Neuronal stem cell (in vitro differentiated cells): ENCODE results near the gene MS4A18.
"Not testable (repeated sequence)": the region's sequence is repeated elsewhere in the genome, so short reads cannot be mapped to it uniquely, and the experiment has no call there.

ENCODE experiments used
- DNase-seq: peaks from one replicate; pipeline ENCODE4 v3.0.0-alpha.2; 2013; ENCODE audit warnings: low spot score
- H2AFZ ChIP-seq: one replicate; pipeline ENCODE4 v1.6.1; 2013; ENCODE audit warnings: mild to moderate bottlenecking, low read length, inconsistent platforms
- H2AK5ac ChIP-seq: 2 replicates; pipeline ENCODE4 v1.6.1; 2013; ENCODE audit warnings: low read depth, mild to moderate bottlenecking, inconsistent platforms, low read length, moderate library complexity, mixed read lengths
- H2BK120ac ChIP-seq: 2 replicates; pipeline ENCODE4 v1.6.1; 2013; ENCODE audit warnings: low read depth, mild to moderate bottlenecking, inconsistent platforms, low read length, moderate library complexity, mixed read lengths
- H2BK12ac ChIP-seq: one replicate; pipeline ENCODE4 v1.6.1; 2013; ENCODE audit warnings: low read length, inconsistent platforms
- H2BK15ac ChIP-seq: 2 replicates; pipeline ENCODE4 v1.6.1; 2013; ENCODE audit warnings: mild to moderate bottlenecking, low read length, inconsistent platforms, mixed read lengths
- H2BK5ac ChIP-seq: one replicate; pipeline ENCODE4 v1.6.1; 2013; ENCODE audit warnings: inconsistent platforms, mild to moderate bottlenecking, low read length, moderate library complexity
- H3K14ac ChIP-seq: one replicate; pipeline ENCODE4 v1.6.1; 2013; ENCODE audit warnings: low read length, inconsistent platforms
- H3K18ac ChIP-seq: 2 replicates; pipeline ENCODE4 v1.6.1; 2013; ENCODE audit warnings: low read length, inconsistent platforms
- H3K23ac ChIP-seq: 2 replicates; pipeline ENCODE4 v1.6.1; 2013; ENCODE audit warnings: low read depth, mild to moderate bottlenecking, mixed read lengths, low read length, inconsistent platforms; ENCODE audit not compliant: poor library complexity
- H3K27ac ChIP-seq: replicated peaks from 3 replicates; pipeline ENCODE4 v1.5.1; 2013; ENCODE audit warnings: low read length, inconsistent platforms
- H3K27me3 ChIP-seq, 3 experiments: 2 replicates each; pipeline ENCODE4 v1.6.1; 2013; ENCODE audit warnings: low read length in 3 of 3, mild to moderate bottlenecking in 2 of 3, inconsistent platforms in 1 of 3, low read depth in 1 of 3, mixed read lengths in 1 of 3, moderate library complexity in 1 of 3; ENCODE audit not compliant: control insufficient read depth in 3 of 3, insufficient read depth in 3 of 3
- H3K36me3 ChIP-seq, 2 donors: replicated peaks in 1 of 2; 2 replicates each; pipeline ENCODE4 v1.6.1; 2013; ENCODE audit warnings: low read length in 2 of 2; ENCODE audit not compliant: control insufficient read depth in 2 of 2, insufficient read depth in 2 of 2
- H3K4ac ChIP-seq: 2 replicates; pipeline ENCODE4 v1.6.1; 2013; ENCODE audit warnings: inconsistent platforms, mild to moderate bottlenecking, low read length, moderate library complexity
- H3K4me1 ChIP-seq, 2 donors: 1 replicate in 1 of 2; 2 replicates in 1 of 2; pipeline ENCODE4 v1.6.1; 2013; ENCODE audit warnings: low read length in 2 of 2, low read depth in 1 of 2; ENCODE audit not compliant: control insufficient read depth in 2 of 2, insufficient read depth in 1 of 2
- H3K4me2 ChIP-seq: one replicate; pipeline ENCODE4 v1.6.1; 2013; ENCODE audit warnings: mild to moderate bottlenecking, low read length, inconsistent platforms; ENCODE audit not compliant: insufficient read depth, poor library complexity, severe bottlenecking
- H3K4me3 ChIP-seq, 2 donors: 2 replicates each; pipeline ENCODE4 v1.5.1; 2013; ENCODE audit warnings: low read length in 2 of 2, mild to moderate bottlenecking in 2 of 2, inconsistent platforms in 1 of 2, moderate library complexity in 1 of 2
- H3K79me1 ChIP-seq: one replicate; pipeline ENCODE4 v1.6.1; 2013; ENCODE audit warnings: low read depth, mild to moderate bottlenecking, inconsistent platforms, low read length, moderate library complexity
- H3K9ac ChIP-seq: one replicate; pipeline ENCODE4 v1.6.1; 2013; ENCODE audit warnings: mild to moderate bottlenecking, low read depth, low read length, inconsistent platforms; ENCODE audit not compliant: poor library complexity
- H3K9me3 ChIP-seq, 2 donors: replicated peaks in 1 of 2; 2 replicates each; pipeline versions ENCODE3 to v1.6.1; 2013; ENCODE audit warnings: low read length in 2 of 2, mild to moderate bottlenecking in 2 of 2, inconsistent platforms in 1 of 2, low read depth in 1 of 2, mixed read lengths in 1 of 2, moderate library complexity in 1 of 2; ENCODE audit not compliant: control insufficient read depth in 2 of 2, insufficient read depth in 1 of 2
- H4K8ac ChIP-seq: one replicate; pipeline ENCODE4 v1.6.1; 2013; ENCODE audit warnings: low read depth, mild to moderate bottlenecking, inconsistent platforms, low read length, moderate library complexity
- H4K91ac ChIP-seq: one replicate; pipeline ENCODE4 v1.6.1; 2013; ENCODE audit warnings: low read length, low read depth, mild to moderate bottlenecking, inconsistent platforms; ENCODE audit not compliant: poor library complexity
- WGBS, 2 donors: extraction: QIAGEN DNeasy Blood & Tissue Kit; methylation state at CpG; one replicate each; pipeline ENCODE4 v1.1.7; 2013; ENCODE audit warnings: missing lambda C conversion rate in 2 of 2, mixed read lengths in 1 of 2; ENCODE audit not compliant: insufficient read length in 2 of 2, insufficient replicate concordance in 1 of 2; ENCODE audit errors: extremely low coverage in 2 of 2; 5-methylcytosine and 5-hydroxymethylcytosine counted together

The MS4A18 gene

GRCh38 chr11:60684541-60684848 is 40.0 kb upstream of the MS4A18 start:
- not testable (repeated sequence) for H2BK15ac ChIP-seq, H3K4ac ChIP-seq, H3K9me3 ChIP-seq, H3K18ac ChIP-seq, H3K27ac ChIP-seq, H4K91ac ChIP-seq, H2BK5ac ChIP-seq, H3K4me3 ChIP-seq, H2AK5ac ChIP-seq, H3K36me3 ChIP-seq, H3K4me1 ChIP-seq, H3K23ac ChIP-seq, DNase-seq, H3K9ac ChIP-seq, H3K79me1 ChIP-seq, H3K14ac ChIP-seq, H3K4me2 ChIP-seq, H2AFZ ChIP-seq, H3K27me3 ChIP-seq, H2BK120ac ChIP-seq, H2BK12ac ChIP-seq, H4K8ac ChIP-seq
- no CpG with 5 or more reads among the region's 2 CpGs for WGBS, 2 donors

GRCh38 chr11:60691661-60692060 is 32.9 kb upstream of the MS4A18 start:
- H3K23ac ChIP-seq: no peak overlapping the region
- H4K8ac ChIP-seq: no peak overlapping the region
- no peak overlapping the region for H3K18ac ChIP-seq
- H3K4ac ChIP-seq: no peak overlapping the region
- no peak overlapping the region for H3K9ac ChIP-seq
- H2AFZ ChIP-seq: no peak overlapping the region
- no peaks in the 10 kb centered on the region for H3K36me3 ChIP-seq
- H2BK15ac ChIP-seq: no peak overlapping the region
- DNase-seq: no peak
- no peaks in the 10 kb centered on the region for H3K9me3 ChIP-seq
- H2BK12ac ChIP-seq: no peak overlapping the region
- no peak overlapping the region for H3K27ac ChIP-seq
- no peak overlapping the region for H2BK5ac ChIP-seq
- no peaks in the 10 kb centered on the region for H3K79me1 ChIP-seq
- H4K91ac ChIP-seq: no peak overlapping the region
- H3K4me1 ChIP-seq: no peaks in the 10 kb centered on the region
- H2AK5ac ChIP-seq: no peak overlapping the region
- H3K14ac ChIP-seq: no peak overlapping the region
- no peaks in the 10 kb centered on the region for H3K27me3 ChIP-seq
- no peak overlapping the region for H2BK120ac ChIP-seq
- no peak overlapping the region for H3K4me3 ChIP-seq
- H3K4me2 ChIP-seq: no peak overlapping the region
- no CpG with 5 or more reads among the region's 5 CpGs for WGBS, 2 donors

GRCh38 chr11:60699284-60699691 is 25.2 kb upstream of the MS4A18 start, which contains the start of gene MS4A8:
Gene MS4A8, plus strand, starts transcription at chr11:60699612. Its CDS starts 1,249 bp downstream, at chr11:60700861.
- no peak within 1 kb of the TSS for H3K4ac ChIP-seq
- no peak within 1 kb of the TSS for H2BK5ac ChIP-seq
- no peak within 1 kb of the TSS for H2AK5ac ChIP-seq
- H3K9me3 ChIP-seq: no peaks in the 10 kb centered on the region
- no CpG with 5 or more reads among the region's 2 CpGs for WGBS, 2 donors
- no peak within 1 kb of the TSS for H2AFZ ChIP-seq
- H3K27ac ChIP-seq: no peak within 1 kb of the TSS
- H3K4me1 ChIP-seq: peaks cover 0 to 5% of the 10 kb centered on the region in 2 donors
- no peak within 1 kb of the TSS for H3K23ac ChIP-seq
- H3K4me2 ChIP-seq: no peak within 1 kb of the TSS
- H2BK120ac ChIP-seq: no peak within 1 kb of the TSS
- H3K36me3 ChIP-seq: no peaks in the 10 kb centered on the region
- H4K91ac ChIP-seq: no peak within 1 kb of the TSS
- H3K18ac ChIP-seq: no peak within 1 kb of the TSS
- H2BK12ac ChIP-seq: no peak within 1 kb of the TSS
- no peak within 1 kb of the TSS for H3K9ac ChIP-seq
- no peaks in the 10 kb centered on the region for H3K27me3 ChIP-seq
- no peaks in the 10 kb centered on the region for H3K79me1 ChIP-seq
- no peak within 1 kb of the TSS for H4K8ac ChIP-seq
- H3K14ac ChIP-seq: no peak within 1 kb of the TSS
- H3K4me3 ChIP-seq: no peak within 1 kb of the TSS
- H2BK15ac ChIP-seq: no peak within 1 kb of the TSS
- DNase-seq: no peak

GRCh38 chr11:60699936-60700335 is 24.6 kb upstream of the MS4A18 start:
- no peak overlapping the region for H3K27ac ChIP-seq
- no peaks in the 10 kb centered on the region for H3K36me3 ChIP-seq
- H2BK12ac ChIP-seq: no peak overlapping the region
- no peak overlapping the region for H2BK120ac ChIP-seq
- no peaks in the 10 kb centered on the region for H3K27me3 ChIP-seq
- H2BK15ac ChIP-seq: no peak overlapping the region
- no peak overlapping the region for H3K23ac ChIP-seq
- no peak overlapping the region for H2AK5ac ChIP-seq
- no peak overlapping the region for H2AFZ ChIP-seq
- H3K4me1 ChIP-seq: peaks cover 0 to 5% of the 10 kb centered on the region in 2 donors
- H3K4me3 ChIP-seq: no peak overlapping the region
- no peak overlapping the region for H2BK5ac ChIP-seq
- H4K8ac ChIP-seq: no peak overlapping the region
- no peak overlapping the region for H3K9ac ChIP-seq
- WGBS, 2 donors: no CpG with 5 or more reads among the region's 5 CpGs
- H3K14ac ChIP-seq: no peak overlapping the region
- H3K4ac ChIP-seq: no peak overlapping the region
- H3K18ac ChIP-seq: no peak overlapping the region
- no peak overlapping the region for H3K4me2 ChIP-seq
- H3K9me3 ChIP-seq: no peaks in the 10 kb centered on the region
- H4K91ac ChIP-seq: no peak overlapping the region
- no peaks in the 10 kb centered on the region for H3K79me1 ChIP-seq
- no peak for DNase-seq
